Smooth muscle cell (in vitro differentiated cells): ENCODE measurements around the gene PRSS38. TPM values are rescaled to one million over a fixed set of nuclear protein-coding genes. Genes with fewer than 3 reads are reported as not detected.
"Not testable (repeated sequence)": the region's sequence is repeated elsewhere in the genome, so short reads cannot be mapped to it uniquely, and the experiment has no call there.

Experiments
- DNase-seq: peaks from one replicate; lab custom pipeline; 2025; ENCODE audit not compliant: unreplicated experiment; lab: John Stamatoyannopoulos, UW
- H2AFZ ChIP-seq: fragments of 200-600 bp; sonication (generic); 2 replicates; pipeline ENCODE4 v1.6.0; 2016; ENCODE audit warnings: antibody characterized with exemption, low read depth, mild to moderate bottlenecking
- H3F3A ChIP-seq: fragments of 200-600 bp; sonication (generic); 2 replicates; pipeline ENCODE4 v1.6.0; 2017; ENCODE audit warnings: antibody characterized with exemption, low read depth
- H3K27ac ChIP-seq: fragments of 200-600 bp; sonication (generic); 2 replicates; pipeline ENCODE4 v1.5.1; 2016; ENCODE audit warnings: low read depth, mild to moderate bottlenecking
- H3K27me3 ChIP-seq: fragments of 200-600 bp; sonication (generic); 2 replicates; pipeline ENCODE4 v1.6.1; 2016; ENCODE audit warnings: low read depth, mild to moderate bottlenecking
- H3K36me3 ChIP-seq: fragments of 200-600 bp; sonication (generic); 2 replicates; pipeline ENCODE4 v1.5.1; 2016; ENCODE audit warnings: low read depth
- H3K4me1 ChIP-seq: fragments of 200-600 bp; sonication (generic); 2 replicates; pipeline ENCODE4 v1.5.1; 2016; ENCODE audit warnings: low read depth
- H3K4me2 ChIP-seq: fragments of 200-600 bp; sonication (generic); 2 replicates; pipeline ENCODE4 v1.6.0; 2016; ENCODE audit warnings: mild to moderate bottlenecking
- H3K4me3 ChIP-seq: fragments of 200-600 bp; sonication (generic); 2 replicates; pipeline ENCODE4 v1.5.1; 2016; ENCODE audit warnings: mild to moderate bottlenecking
- H3K79me2 ChIP-seq: fragments of 200-600 bp; sonication (generic); 2 replicates; pipeline ENCODE4 v1.6.0; 2016; ENCODE audit warnings: low read depth, mild to moderate bottlenecking
- H3K9ac ChIP-seq: fragments of 200-600 bp; sonication (generic); 2 replicates; pipeline ENCODE4 v1.6.0; 2016; ENCODE audit warnings: low read depth
- H3K9me3 ChIP-seq: fragments of 200-600 bp; sonication (generic); replicated peaks from 2 replicates; pipeline ENCODE4 v1.5.1; 2016; ENCODE audit warnings: low read depth
- H4K20me1 ChIP-seq: fragments of 200-600 bp; sonication (generic); 2 replicates; pipeline ENCODE4 v1.6.0; 2016; ENCODE audit warnings: low read depth
- WGBS: methylation state at CpG from one replicate; pipeline ENCODE4 v1.1.7; 2016; ENCODE audit warnings: low lambda C conversion rate; 5-methylcytosine and 5-hydroxymethylcytosine counted together
- polyA plus RNA-seq: library from polyadenylated mRNA; unstranded; fragments of >200 nt; fragmentation: Nextera tagmentation; extraction: Ambion mirVana; gene quantifications from 2 replicates; pipeline ENCODE4 v1.2.1, GENCODE V29; 2016
- total RNA-seq: library from RNA; depleted of rRNA; stranded (reverse); fragments of >200 nt; gene quantifications from 2 replicates; pipeline ENCODE4 v1.2.3, GENCODE V29; 2014
- TF ChIP-seq, protein P1 (sequence below): fragments of 200-600 bp; sonication (generic); IDR thresholded peaks from 2 replicates; pipeline ENCODE4 v1.5.1; 2017; ENCODE audit warnings: borderline replicate concordance, mild to moderate bottlenecking, antibody characterized with exemption; ENCODE audit not compliant: insufficient read depth, poor library complexity, severe bottlenecking

Gene PRSS38
- total and polyA plus RNA-seq, 2 experiments from 2014 or later, result not detected

DNA sequence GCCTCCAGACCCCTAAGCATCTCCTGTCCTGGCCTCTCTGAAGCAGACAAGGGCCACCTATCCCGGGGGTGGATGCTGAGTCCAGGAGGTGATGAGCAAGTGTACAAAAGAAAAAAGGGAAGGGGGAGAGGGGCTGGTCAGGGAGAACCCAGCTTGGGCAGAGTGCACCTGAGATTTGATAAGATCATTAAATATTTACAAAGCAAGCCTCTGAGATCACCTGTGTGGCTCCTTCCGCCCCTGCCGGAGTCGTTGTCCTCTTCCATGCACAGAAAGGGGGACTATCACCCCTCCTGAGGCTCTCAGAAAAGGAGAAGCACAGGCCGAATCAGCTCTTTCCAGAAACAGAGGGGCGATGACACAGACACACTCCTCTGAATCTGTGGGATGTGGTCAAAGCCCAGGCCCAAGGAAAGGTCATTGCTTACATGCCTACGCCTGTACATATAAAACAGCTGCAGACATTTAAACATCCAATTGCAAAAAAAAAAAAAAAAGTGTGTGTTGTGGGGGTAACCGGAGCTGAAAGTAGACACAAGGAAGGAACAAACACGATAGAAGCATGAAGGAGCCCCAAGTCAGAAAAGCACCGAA, 30.9 kb downstream of the PRSS38 start:
- DNase-seq, result no peak
- H3K79me2 ChIP-seq, result no peaks in the 10 kb centered on the region
- H3K4me2 ChIP-seq, result no peak overlapping the region
- H2AFZ ChIP-seq, result no peak overlapping the region
- H4K20me1 ChIP-seq, result no peaks in the 10 kb centered on the region
- TF ChIP-seq, protein P1, sequence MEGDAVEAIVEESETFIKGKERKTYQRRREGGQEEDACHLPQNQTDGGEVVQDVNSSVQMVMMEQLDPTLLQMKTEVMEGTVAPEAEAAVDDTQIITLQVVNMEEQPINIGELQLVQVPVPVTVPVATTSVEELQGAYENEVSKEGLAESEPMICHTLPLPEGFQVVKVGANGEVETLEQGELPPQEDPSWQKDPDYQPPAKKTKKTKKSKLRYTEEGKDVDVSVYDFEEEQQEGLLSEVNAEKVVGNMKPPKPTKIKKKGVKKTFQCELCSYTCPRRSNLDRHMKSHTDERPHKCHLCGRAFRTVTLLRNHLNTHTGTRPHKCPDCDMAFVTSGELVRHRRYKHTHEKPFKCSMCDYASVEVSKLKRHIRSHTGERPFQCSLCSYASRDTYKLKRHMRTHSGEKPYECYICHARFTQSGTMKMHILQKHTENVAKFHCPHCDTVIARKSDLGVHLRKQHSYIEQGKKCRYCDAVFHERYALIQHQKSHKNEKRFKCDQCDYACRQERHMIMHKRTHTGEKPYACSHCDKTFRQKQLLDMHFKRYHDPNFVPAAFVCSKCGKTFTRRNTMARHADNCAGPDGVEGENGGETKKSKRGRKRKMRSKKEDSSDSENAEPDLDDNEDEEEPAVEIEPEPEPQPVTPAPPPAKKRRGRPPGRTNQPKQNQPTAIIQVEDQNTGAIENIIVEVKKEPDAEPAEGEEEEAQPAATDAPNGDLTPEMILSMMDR, result no peak
- H3K4me3 ChIP-seq, result no peak overlapping the region
- 93% methylated on average over 10 of the region's 10 CpGs for WGBS
- no peaks in the 10 kb centered on the region for H3F3A ChIP-seq
- no peak overlapping the region for H3K9ac ChIP-seq
- H3K27ac ChIP-seq, result no peak overlapping the region
- H3K4me1 ChIP-seq, result no peaks in the 10 kb centered on the region
- H3K9me3 ChIP-seq, result no peaks in the 10 kb centered on the region
- H3K27me3 ChIP-seq, result no peaks in the 10 kb centered on the region
- H3K36me3 ChIP-seq, result no peaks in the 10 kb centered on the region

DNA sequence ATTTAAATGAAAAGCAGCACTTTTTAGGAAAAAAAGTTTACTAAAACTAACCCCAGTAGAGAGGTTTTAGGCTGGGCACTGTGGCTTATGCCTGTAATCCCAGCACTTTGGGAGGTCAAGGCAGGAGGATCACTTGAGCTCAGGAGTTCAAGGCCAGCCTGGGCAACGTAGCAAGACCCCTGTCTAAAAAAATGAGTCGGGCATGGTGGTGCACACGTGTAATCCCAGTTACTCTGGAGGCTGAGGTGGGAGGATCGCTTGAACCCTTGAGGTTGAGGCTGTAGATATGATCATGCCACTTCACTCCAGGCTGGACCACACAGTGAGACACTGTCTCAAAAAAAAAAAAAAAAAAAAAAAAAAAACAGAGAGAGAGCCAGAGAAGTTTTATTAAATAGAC, 31.6 kb downstream of the PRSS38 start:
- whole genome bisulfite sequencing, result 85% methylated on average over 4 of the region's 4 CpGs
- H3F3A ChIP-seq, H4K20me1 ChIP-seq: not testable (repeated sequence)

DNA sequence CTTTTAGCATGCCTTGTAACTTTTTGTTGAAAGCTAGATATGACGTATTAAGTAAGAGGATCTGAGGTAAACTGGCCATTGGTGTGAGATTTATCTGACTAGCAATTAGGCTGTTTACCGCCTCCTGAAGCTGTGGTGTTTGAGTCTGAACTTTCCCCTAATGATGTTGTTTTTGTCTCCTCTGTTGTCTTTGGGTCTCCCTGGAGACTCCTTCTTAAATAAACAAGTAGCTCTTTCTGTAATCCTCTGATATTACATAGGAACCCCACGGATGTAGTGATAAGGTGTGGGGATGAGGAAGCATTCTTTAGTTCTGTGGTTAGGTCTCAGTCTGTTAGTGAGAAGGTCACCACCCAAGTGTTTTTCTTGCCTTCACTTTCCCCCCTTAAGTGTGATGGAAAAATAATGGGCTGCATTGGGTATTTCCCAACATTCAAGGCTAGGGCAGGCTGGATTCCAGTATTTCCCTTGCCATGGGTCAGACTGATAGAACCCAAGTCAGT, 33.0 kb downstream of the PRSS38 start:
- no peak overlapping the region for H3K4me2 ChIP-seq
- H3K9me3 ChIP-seq, result no peaks in the 10 kb centered on the region
- no peak overlapping the region for H3K4me3 ChIP-seq
- H3K27ac ChIP-seq, result no peak overlapping the region
- no peaks in the 10 kb centered on the region for H3K27me3 ChIP-seq
- DNase-seq, result no peak
- H4K20me1 ChIP-seq, result no peaks in the 10 kb centered on the region
- H3K9ac ChIP-seq, result no peak overlapping the region
- no peak overlapping the region for H2AFZ ChIP-seq
- no peaks in the 10 kb centered on the region for H3F3A ChIP-seq
- 90% methylated on average over 3 of the region's 3 CpGs for WGBS
- no peaks in the 10 kb centered on the region for H3K4me1 ChIP-seq
- TF ChIP-seq, protein P1, result no peak
- H3K36me3 ChIP-seq, result no peaks in the 10 kb centered on the region
- H3K79me2 ChIP-seq, result no peaks in the 10 kb centered on the region

More for the DNA sequence above, 31.6 kb downstream of the PRSS38 start:
- not testable (repeated sequence) for H3K79me2 ChIP-seq, H3K36me3 ChIP-seq, H2AFZ ChIP-seq, H3K4me3 ChIP-seq, H3K27me3 ChIP-seq, H3K9ac ChIP-seq, H3K4me1 ChIP-seq, H3K27ac ChIP-seq, DNase-seq, H3K9me3 ChIP-seq, H3K4me2 ChIP-seq

DNA sequence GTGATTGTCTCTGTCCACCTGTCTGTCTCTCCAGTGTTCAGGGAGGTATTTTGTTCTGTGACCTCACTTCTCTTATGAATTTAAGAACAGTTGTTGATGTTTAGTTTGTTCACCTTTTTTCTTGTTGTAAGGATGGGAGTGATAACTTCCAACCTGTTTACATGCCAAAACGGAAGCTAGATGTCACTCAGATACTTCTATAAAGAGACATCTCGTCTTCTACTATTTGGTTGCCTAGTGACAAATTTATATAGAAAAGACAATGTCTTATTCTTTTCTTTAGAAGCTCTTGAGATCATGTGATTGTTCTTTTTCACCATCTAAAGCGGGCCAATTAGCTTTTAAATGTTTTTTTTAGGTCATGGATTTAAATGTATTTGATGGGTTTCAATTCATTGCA, 33.8 kb downstream of the PRSS38 start:
- WGBS, result 52% methylated on average over 3 of the region's 3 CpGs
- no peaks in the 10 kb centered on the region for H4K20me1 ChIP-seq

More for the DNA sequence above, 33.8 kb downstream of the PRSS38 start:
- no peak for DNase-seq
- Histone ChIP-seq H3K36me3 (no peaks in the 10 kb centered on the region), H3K4me2 (no peak overlapping the region), H3F3A (no peaks in the 10 kb centered on the region), H3K4me1 (no peaks in the 10 kb centered on the region), H3K9ac (no peak overlapping the region), H3K79me2 (no peaks in the 10 kb centered on the region), H3K9me3 (no peaks in the 10 kb centered on the region), H3K27ac (no peak overlapping the region), H2AFZ (no peak overlapping the region), H3K27me3 (no peaks in the 10 kb centered on the region), H3K4me3 (no peak overlapping the region)
- TF ChIP-seq, protein P1, result no peak
